Measurements from ENCODE around the gene TNS3. TPM values are rescaled to one million over a fixed set of nuclear protein-coding genes. Genes with fewer than 3 reads are reported as not detected.

The TNS3 gene
- total and polyA plus RNA-seq, 10 of the 15 experiments (the other 5 are each of a cell fraction or from before 2014, with no cell fraction given): 0.27 to 2.7 (median 0.79) TPM

- no peaks in the 10 kb centered on the region; the same call in 1 of the 2 replicates for H3K4me1 ChIP-seq (ENCODE audit: control insufficient read depth, insufficient read depth, low read length)
- H3K4me2 ChIP-seq (ENCODE audit: control insufficient read depth, insufficient read depth): no peak overlapping the region
- SMC1A ChIA-PET (ENCODE audit: uncharacterized antibody, unreplicated experiment): no interaction called here
- TF ChIP-seq ZBTB33 (IDR thresholded peaks at IDR 0.05) (no peak), CHD4 (IDR thresholded peaks at IDR 0.05) (no peak), CTCF (IDR thresholded peaks at IDR 0.05 in 2 of 3, conservative IDR thresholded peaks at IDR 0.05 in 1 of 3; ENCODE audit: control insufficient read depth in 2 of 3, extremely low read depth in 1 of 3, insufficient read depth in 1 of 3, low read depth in 3 of 3, low read length in 3 of 3) (no peak), PRDM15 (CRISPR knock-in tag; IDR thresholded peaks at IDR 0.05) (no peak), DPF2 (IDR thresholded peaks at IDR 0.05) (no peak), POU2F2 (IDR thresholded peaks at IDR 0.05; ENCODE audit: borderline replicate concordance, low read depth, low read length) (no peak), POLR2AphosphoS2 (IDR thresholded peaks at IDR 0.05; ENCODE audit: low read depth, low read length) (no peak), ZNF207 (IDR thresholded peaks at IDR 0.05; ENCODE audit: borderline replicate concordance) (no peak), TCF3 (IDR thresholded peaks at IDR 0.05; ENCODE audit: borderline replicate concordance, insufficient read depth, low read depth, low read length) (no peak), PAX8 (IDR thresholded peaks at IDR 0.05) (no peak), NR2C1 (IDR thresholded peaks at IDR 0.05) (no peak), LARP7 (IDR thresholded peaks at IDR 0.05) (no peak), BCLAF1 (IDR thresholded peaks at IDR 0.05) (no peak), NR2F1 (conservative IDR thresholded peaks at IDR 0.05) (no peak)
Measured at GRCh38 chr7:47381134-47381495, 200.8 kb downstream of the TNS3 start.

More at GRCh38 chr7:47381134-47381495, 200.8 kb downstream of the TNS3 start:
- H2AFZ ChIP-seq (ENCODE audit: control insufficient read depth, low read depth, low read length): no peak overlapping the region
- no peaks in the 10 kb centered on the region for H3K79me2 ChIP-seq (ENCODE audit: control insufficient read depth, insufficient read depth, low read length)
- ChIA-PET POLR2A (no interaction called here), CTCF (no interaction called here), RAD21 (ENCODE audit: unreplicated experiment) (no interaction called here)
- BruUV-seq (replicated peaks): no TSS peak
- WGBS (ENCODE audit: insufficient coverage, insufficient replicate concordance, low lambda C conversion rate, missing lambda C conversion rate): 16% methylated on average over 6 of the region's 6 CpGs
- no peaks in the 10 kb centered on the region for H3K36me3 ChIP-seq (ENCODE audit: control insufficient read depth in 2 of 2, insufficient read depth in 2 of 2, low read length in 1 of 2)
- no peaks in the 10 kb centered on the region; a peak in 1 of 4 replicates for H3K27me3 ChIP-seq (replicated peaks in 1 of 2; ENCODE audit: control insufficient read depth in 2 of 2, insufficient read depth in 2 of 2, low read length in 1 of 2)
- no peak for ATAC-seq
- H3K4me3 ChIP-seq: no peak overlapping the region
- H4K20me1 ChIP-seq (ENCODE audit: control insufficient read depth, insufficient read depth): no peaks in the 10 kb centered on the region
- no peak for DNase-seq (ENCODE audit: low read depth, low spot score)
- in situ Hi-C loops (cut with MboI): no loop called here
- intact Hi-C loops (cut with micrococcal nuclease; ENCODE audit: unreplicated experiment): no loop called here
- H3K9me3 ChIP-seq (replicated peaks; ENCODE audit: control insufficient read depth, insufficient read depth, low read length): no peaks in the 10 kb centered on the region
- no peak overlapping the region for H3K27ac ChIP-seq (ENCODE audit: control insufficient read depth, insufficient read depth)
- no peak overlapping the region for H3K9ac ChIP-seq (ENCODE audit: control insufficient read depth, insufficient read depth, low read length)
- FAIRE-seq: no peak

All from GM12878 (cell line).